Measurements from ENCODE around the gene DICER1.

DICER1 gene

GRCh38 chr14:95128140-95128539, 29.2 kb downstream of the DICER1 start:
- TF ChIP-seq, protein P1, sequence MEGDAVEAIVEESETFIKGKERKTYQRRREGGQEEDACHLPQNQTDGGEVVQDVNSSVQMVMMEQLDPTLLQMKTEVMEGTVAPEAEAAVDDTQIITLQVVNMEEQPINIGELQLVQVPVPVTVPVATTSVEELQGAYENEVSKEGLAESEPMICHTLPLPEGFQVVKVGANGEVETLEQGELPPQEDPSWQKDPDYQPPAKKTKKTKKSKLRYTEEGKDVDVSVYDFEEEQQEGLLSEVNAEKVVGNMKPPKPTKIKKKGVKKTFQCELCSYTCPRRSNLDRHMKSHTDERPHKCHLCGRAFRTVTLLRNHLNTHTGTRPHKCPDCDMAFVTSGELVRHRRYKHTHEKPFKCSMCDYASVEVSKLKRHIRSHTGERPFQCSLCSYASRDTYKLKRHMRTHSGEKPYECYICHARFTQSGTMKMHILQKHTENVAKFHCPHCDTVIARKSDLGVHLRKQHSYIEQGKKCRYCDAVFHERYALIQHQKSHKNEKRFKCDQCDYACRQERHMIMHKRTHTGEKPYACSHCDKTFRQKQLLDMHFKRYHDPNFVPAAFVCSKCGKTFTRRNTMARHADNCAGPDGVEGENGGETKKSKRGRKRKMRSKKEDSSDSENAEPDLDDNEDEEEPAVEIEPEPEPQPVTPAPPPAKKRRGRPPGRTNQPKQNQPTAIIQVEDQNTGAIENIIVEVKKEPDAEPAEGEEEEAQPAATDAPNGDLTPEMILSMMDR (conservative IDR thresholded peaks at IDR 0.05; ENCODE audit: low read length), result no peak
- TF ChIP-seq EZH2phosphoT487 (IDR thresholded peaks at IDR 0.05; ENCODE audit: borderline replicate concordance), result no peak
- H3K36me3 ChIP-seq (ENCODE audit: insufficient read depth, low read length), result peaks cover 84% of the 10 kb centered on the region
- H4K20me1 ChIP-seq (ENCODE audit: insufficient read depth, low read length, poor library complexity, severe bottlenecking), result peaks cover 2% of the 10 kb centered on the region

GRCh38 chr14:95127531-95127911, 29.8 kb downstream of the DICER1 start:
- Histone ChIP-seq H3K36me3 (ENCODE audit: insufficient read depth, low read length) (peaks cover 84% of the 10 kb centered on the region), H3K27me3 (ENCODE audit: insufficient read depth, low read length, poor library complexity, severe bottlenecking) (no peaks in the 10 kb centered on the region), H3K4me3 (ENCODE audit: low read length, poor library complexity, severe bottlenecking) (no peak overlapping the region), H4K20me1 (ENCODE audit: insufficient read depth, low read length, poor library complexity, severe bottlenecking) (no peaks in the 10 kb centered on the region), H3K9me3 (ENCODE audit: insufficient read depth, low read depth, low read length) (no peaks in the 10 kb centered on the region), H3K9ac (ENCODE audit: low read depth, low read length, poor library complexity, severe bottlenecking) (no peak overlapping the region), H3K4me1 (ENCODE audit: insufficient read depth, low read length, poor library complexity, severe bottlenecking) (no peaks in the 10 kb centered on the region), H3K4me2 (ENCODE audit: low read depth, low read length, poor library complexity, severe bottlenecking) (no peak overlapping the region), H3K79me2 (ENCODE audit: insufficient read depth, low read length) (no peaks in the 10 kb centered on the region), H2AFZ (ENCODE audit: low read length) (no peak overlapping the region), H3F3A (ENCODE audit: low read depth) (no peaks in the 10 kb centered on the region), H3K9me2 (replicated peaks; ENCODE audit: low read depth, low read length) (no peaks in the 10 kb centered on the region)
- no peak for TF ChIP-seq EZH2phosphoT487 (IDR thresholded peaks at IDR 0.05; ENCODE audit: borderline replicate concordance)
- TF ChIP-seq, protein P1 (conservative IDR thresholded peaks at IDR 0.05; ENCODE audit: low read length), result no peak

More at GRCh38 chr14:95128140-95128539, 29.2 kb downstream of the DICER1 start:
- no peak overlapping the region for H3K4me2 ChIP-seq (ENCODE audit: low read depth, low read length, poor library complexity, severe bottlenecking)
- no peak overlapping the region for H2AFZ ChIP-seq (ENCODE audit: low read length)
- H3K4me3 ChIP-seq (ENCODE audit: low read length, poor library complexity, severe bottlenecking), result no peak overlapping the region
- H3K9me3 ChIP-seq (ENCODE audit: insufficient read depth, low read depth, low read length), result no peaks in the 10 kb centered on the region
- H3F3A ChIP-seq (ENCODE audit: low read depth), result no peaks in the 10 kb centered on the region
- H3K4me1 ChIP-seq (ENCODE audit: insufficient read depth, low read length, poor library complexity, severe bottlenecking), result no peaks in the 10 kb centered on the region
- H3K9ac ChIP-seq (ENCODE audit: low read depth, low read length, poor library complexity, severe bottlenecking), result no peak overlapping the region
- H3K27me3 ChIP-seq (ENCODE audit: insufficient read depth, low read length, poor library complexity, severe bottlenecking), result no peaks in the 10 kb centered on the region
- no peaks in the 10 kb centered on the region for H3K9me2 ChIP-seq (replicated peaks; ENCODE audit: low read depth, low read length)
- H3K79me2 ChIP-seq (ENCODE audit: insufficient read depth, low read length), result no peaks in the 10 kb centered on the region

DNA sequence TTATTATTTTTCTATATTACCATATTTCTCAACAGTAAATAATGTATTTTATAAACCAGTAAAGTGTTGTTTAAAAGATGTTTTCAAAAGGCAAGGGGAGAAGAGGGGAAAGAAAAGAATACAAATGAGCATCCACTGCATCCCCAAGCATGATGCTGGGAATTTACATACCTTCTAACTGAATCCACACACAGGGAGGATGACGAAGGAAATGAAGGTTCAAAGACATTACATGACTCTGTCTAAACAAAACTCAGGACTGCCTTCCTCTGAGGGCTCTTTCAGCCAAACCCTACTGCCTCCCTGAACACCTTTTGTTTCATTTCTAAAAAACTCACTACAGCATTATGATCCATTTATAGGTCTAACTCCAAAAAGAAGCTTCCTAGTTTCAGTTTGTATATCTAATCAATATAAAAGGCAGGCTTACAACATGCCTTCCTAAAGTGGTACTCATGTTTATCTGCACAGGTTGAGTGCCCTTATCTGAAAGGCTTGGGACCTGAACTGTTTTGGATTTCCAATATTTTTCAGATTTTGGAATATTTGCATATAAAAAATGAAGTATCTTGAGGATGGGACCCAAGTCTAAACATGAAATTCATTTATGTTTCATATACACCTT, 30.3 kb downstream of the DICER1 start:
- H3K36me3 ChIP-seq (ENCODE audit: insufficient read depth, low read length), result peaks cover 83% of the 10 kb centered on the region
- H3K27me3 ChIP-seq (ENCODE audit: insufficient read depth, low read length, poor library complexity, severe bottlenecking), result no peaks in the 10 kb centered on the region
- no peaks in the 10 kb centered on the region for H3K9me2 ChIP-seq (replicated peaks; ENCODE audit: low read depth, low read length)
- H3K9ac ChIP-seq (ENCODE audit: low read depth, low read length, poor library complexity, severe bottlenecking), result no peak overlapping the region
- no peaks in the 10 kb centered on the region for H3K9me3 ChIP-seq (ENCODE audit: insufficient read depth, low read depth, low read length)
- no peak overlapping the region for H3K4me2 ChIP-seq (ENCODE audit: low read depth, low read length, poor library complexity, severe bottlenecking)
- no peaks in the 10 kb centered on the region for H4K20me1 ChIP-seq (ENCODE audit: insufficient read depth, low read length, poor library complexity, severe bottlenecking)
- TF ChIP-seq EZH2phosphoT487 (IDR thresholded peaks at IDR 0.05; ENCODE audit: borderline replicate concordance), result no peak
- no peaks in the 10 kb centered on the region for H3F3A ChIP-seq (ENCODE audit: low read depth)
- H2AFZ ChIP-seq (ENCODE audit: low read length), result no peak overlapping the region
- no peak overlapping the region for H3K4me3 ChIP-seq (ENCODE audit: low read length, poor library complexity, severe bottlenecking)
- H3K79me2 ChIP-seq (ENCODE audit: insufficient read depth, low read length), result no peaks in the 10 kb centered on the region
- no peaks in the 10 kb centered on the region for H3K4me1 ChIP-seq (ENCODE audit: insufficient read depth, low read length, poor library complexity, severe bottlenecking)

DNA sequence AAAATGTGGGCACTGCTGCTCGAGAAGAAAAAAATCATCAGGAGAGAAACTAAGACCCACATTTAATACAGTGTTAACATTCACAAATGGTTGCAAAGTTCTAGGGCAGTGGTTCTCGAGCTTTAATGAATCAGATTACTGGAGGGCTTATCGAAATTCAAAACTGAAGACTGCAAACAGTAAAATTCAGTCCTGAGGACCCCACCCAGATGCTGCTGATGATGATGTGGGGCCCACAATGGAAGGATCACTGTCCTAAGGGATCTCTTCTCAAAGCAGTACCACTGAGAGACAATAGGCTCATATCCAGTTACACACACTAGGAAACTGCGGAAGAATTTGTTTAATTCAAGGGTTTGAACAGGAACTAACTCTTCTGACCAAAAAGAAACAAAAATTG, 31.4 kb downstream of the DICER1 start:
- peaks cover 82% of the 10 kb centered on the region for H3K36me3 ChIP-seq (ENCODE audit: insufficient read depth, low read length)

More for the DNA sequence above, 31.4 kb downstream of the DICER1 start:
- no peaks in the 10 kb centered on the region for H3K79me2 ChIP-seq (ENCODE audit: insufficient read depth, low read length)
- H3K4me2 ChIP-seq (ENCODE audit: low read depth, low read length, poor library complexity, severe bottlenecking), result no peak overlapping the region
- H2AFZ ChIP-seq (ENCODE audit: low read length), result no peak overlapping the region
- H3K4me3 ChIP-seq (ENCODE audit: low read length, poor library complexity, severe bottlenecking), result no peak overlapping the region
- H3K9ac ChIP-seq (ENCODE audit: low read depth, low read length, poor library complexity, severe bottlenecking), result no peak overlapping the region
- no peaks in the 10 kb centered on the region for H3K27me3 ChIP-seq (ENCODE audit: insufficient read depth, low read length, poor library complexity, severe bottlenecking)
- H3K9me2 ChIP-seq (replicated peaks; ENCODE audit: low read depth, low read length), result no peaks in the 10 kb centered on the region
- H3K4me1 ChIP-seq (ENCODE audit: insufficient read depth, low read length, poor library complexity, severe bottlenecking), result no peaks in the 10 kb centered on the region
- H3K9me3 ChIP-seq (ENCODE audit: insufficient read depth, low read depth, low read length), result no peaks in the 10 kb centered on the region
- TF ChIP-seq EZH2phosphoT487 (IDR thresholded peaks at IDR 0.05; ENCODE audit: borderline replicate concordance), result no peak
- TF ChIP-seq, protein P1 (conservative IDR thresholded peaks at IDR 0.05; ENCODE audit: low read length), result no peak
- no peaks in the 10 kb centered on the region for H3F3A ChIP-seq (ENCODE audit: low read depth)
- H4K20me1 ChIP-seq (ENCODE audit: insufficient read depth, low read length, poor library complexity, severe bottlenecking), result no peaks in the 10 kb centered on the region

Data from Loucy (cell line).